ENCODE measurements around the gene FMNL2.

Gene FMNL2

GRCh38 chr2:152433791-152434190 is 98.8 kb downstream of the FMNL2 start:
- no peak for TF ChIP-seq GLIS3 (CRISPR knock-in tag; IDR thresholded peaks at IDR 0.05)
- TF ChIP-seq ZFP30 (CRISPR knock-in tag; IDR thresholded peaks at IDR 0.05): no peak
- TF ChIP-seq PATZ1 (CRISPR knock-in tag; IDR thresholded peaks at IDR 0.05; ENCODE audit: borderline replicate concordance): no peak
- no peak for TF ChIP-seq ZFP3 (CRISPR knock-in tag; IDR thresholded peaks at IDR 0.05)
- TF ChIP-seq CREB5 (CRISPR knock-in tag; IDR thresholded peaks at IDR 0.05; ENCODE audit: low read depth): no peak
- no peak for TF ChIP-seq CSRNP3 (CRISPR knock-in tag; IDR thresholded peaks at IDR 0.05)
- TF ChIP-seq, protein P1, sequence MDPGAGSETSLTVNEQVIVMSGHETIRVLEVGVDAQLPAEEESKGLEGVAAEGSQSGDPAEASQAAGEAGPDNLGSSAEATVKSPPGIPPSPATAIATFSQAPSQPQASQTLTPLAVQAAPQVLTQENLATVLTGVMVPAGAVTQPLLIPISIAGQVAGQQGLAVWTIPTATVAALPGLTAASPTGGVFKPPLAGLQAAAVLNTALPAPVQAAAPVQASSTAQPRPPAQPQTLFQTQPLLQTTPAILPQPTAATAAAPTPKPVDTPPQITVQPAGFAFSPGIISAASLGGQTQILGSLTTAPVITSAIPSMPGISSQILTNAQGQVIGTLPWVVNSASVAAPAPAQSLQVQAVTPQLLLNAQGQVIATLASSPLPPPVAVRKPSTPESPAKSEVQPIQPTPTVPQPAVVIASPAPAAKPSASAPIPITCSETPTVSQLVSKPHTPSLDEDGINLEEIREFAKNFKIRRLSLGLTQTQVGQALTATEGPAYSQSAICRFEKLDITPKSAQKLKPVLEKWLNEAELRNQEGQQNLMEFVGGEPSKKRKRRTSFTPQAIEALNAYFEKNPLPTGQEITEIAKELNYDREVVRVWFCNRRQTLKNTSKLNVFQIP (CRISPR knock-in tag; IDR thresholded peaks at IDR 0.05; ENCODE audit: borderline replicate concordance, low read depth): no peak
- no peak for TF ChIP-seq CSDC2 (CRISPR knock-in tag; IDR thresholded peaks at IDR 0.05)

DNA sequence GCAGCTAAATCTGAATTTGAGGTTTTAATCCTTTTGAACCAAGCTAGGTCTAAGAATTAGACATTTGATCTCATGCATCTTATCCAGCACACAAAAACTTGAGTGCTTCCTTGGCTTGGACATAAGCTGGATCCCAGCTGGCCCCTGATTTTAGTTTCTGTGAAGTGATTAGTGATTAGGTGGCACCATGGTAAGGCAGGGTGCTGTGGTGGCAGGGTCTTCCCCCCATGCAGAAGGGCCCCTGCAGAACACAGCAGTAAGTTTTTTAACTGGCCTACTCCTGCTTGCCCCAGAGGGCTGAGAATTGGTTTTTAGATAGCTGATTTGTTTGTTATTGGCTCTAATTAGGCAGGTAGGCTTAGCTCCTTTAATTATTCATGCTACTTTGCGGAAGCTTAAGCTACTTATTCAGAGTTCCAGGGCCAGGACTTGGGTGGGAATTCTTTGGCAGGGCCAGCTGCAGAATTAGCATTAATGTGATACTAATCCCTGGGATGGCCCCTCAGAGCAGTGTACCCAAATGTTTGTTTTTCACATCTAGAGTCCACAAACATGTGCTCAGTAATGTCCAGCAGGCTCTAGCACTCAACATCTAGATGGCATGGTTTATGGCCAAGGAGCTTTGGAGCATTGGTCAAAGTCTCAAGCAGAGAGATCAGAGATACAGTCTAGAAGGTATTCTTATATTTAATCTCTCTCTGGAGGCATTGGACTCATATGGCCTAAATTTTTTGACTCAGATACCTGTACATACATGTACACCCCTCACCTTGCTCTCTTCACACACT is 99.6 kb downstream of the FMNL2 start:
- TF ChIP-seq BACH2 (CRISPR knock-in tag; IDR thresholded peaks at IDR 0.05; ENCODE audit: borderline replicate concordance): no peak
- TF ChIP-seq ZFP3 (CRISPR knock-in tag; IDR thresholded peaks at IDR 0.05): no peak
- no peak for TF ChIP-seq PPARA (CRISPR knock-in tag; IDR thresholded peaks at IDR 0.05; ENCODE audit: borderline replicate concordance)
- TF ChIP-seq, protein P2, sequence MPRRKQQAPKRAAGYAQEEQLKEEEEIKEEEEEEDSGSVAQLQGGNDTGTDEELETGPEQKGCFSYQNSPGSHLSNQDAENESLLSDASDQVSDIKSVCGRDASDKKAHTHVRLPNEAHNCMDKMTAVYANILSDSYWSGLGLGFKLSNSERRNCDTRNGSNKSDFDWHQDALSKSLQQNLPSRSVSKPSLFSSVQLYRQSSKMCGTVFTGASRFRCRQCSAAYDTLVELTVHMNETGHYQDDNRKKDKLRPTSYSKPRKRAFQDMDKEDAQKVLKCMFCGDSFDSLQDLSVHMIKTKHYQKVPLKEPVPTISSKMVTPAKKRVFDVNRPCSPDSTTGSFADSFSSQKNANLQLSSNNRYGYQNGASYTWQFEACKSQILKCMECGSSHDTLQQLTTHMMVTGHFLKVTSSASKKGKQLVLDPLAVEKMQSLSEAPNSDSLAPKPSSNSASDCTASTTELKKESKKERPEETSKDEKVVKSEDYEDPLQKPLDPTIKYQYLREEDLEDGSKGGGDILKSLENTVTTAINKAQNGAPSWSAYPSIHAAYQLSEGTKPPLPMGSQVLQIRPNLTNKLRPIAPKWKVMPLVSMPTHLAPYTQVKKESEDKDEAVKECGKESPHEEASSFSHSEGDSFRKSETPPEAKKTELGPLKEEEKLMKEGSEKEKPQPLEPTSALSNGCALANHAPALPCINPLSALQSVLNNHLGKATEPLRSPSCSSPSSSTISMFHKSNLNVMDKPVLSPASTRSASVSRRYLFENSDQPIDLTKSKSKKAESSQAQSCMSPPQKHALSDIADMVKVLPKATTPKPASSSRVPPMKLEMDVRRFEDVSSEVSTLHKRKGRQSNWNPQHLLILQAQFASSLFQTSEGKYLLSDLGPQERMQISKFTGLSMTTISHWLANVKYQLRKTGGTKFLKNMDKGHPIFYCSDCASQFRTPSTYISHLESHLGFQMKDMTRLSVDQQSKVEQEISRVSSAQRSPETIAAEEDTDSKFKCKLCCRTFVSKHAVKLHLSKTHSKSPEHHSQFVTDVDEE (CRISPR knock-in tag; IDR thresholded peaks at IDR 0.05): no peak
- no peak for TF ChIP-seq RARB (CRISPR knock-in tag; IDR thresholded peaks at IDR 0.05)
- ATAC-seq: no peak

More at GRCh38 chr2:152433791-152434190, 98.8 kb downstream of the FMNL2 start:
- ATAC-seq: no peak

GRCh38 chr2:152436148-152436547 is 101.2 kb downstream of the FMNL2 start:
- no peak for ATAC-seq
- TF ChIP-seq, protein P2 (CRISPR knock-in tag; IDR thresholded peaks at IDR 0.05): no peak
- TF ChIP-seq RARB (CRISPR knock-in tag; IDR thresholded peaks at IDR 0.05) (no peak), CSRNP3 (CRISPR knock-in tag; IDR thresholded peaks at IDR 0.05) (no peak), ZNF565 (CRISPR knock-in tag; conservative IDR thresholded peaks at IDR 0.05; ENCODE audit: low read depth) (no peak)
